PC-3 (cell line): ENCODE measurements around the gene EIF5.

Experiments used
- EZH2 ChIP-seq: fragments of 300-600 bp; sonication (generic); IDR thresholded peaks from one replicate; pipeline ENCODE4 v1.6.1; 2017; ENCODE audit warnings: antibody characterized with exemption, mild to moderate bottlenecking, low read length; ENCODE audit not compliant: unreplicated experiment
- EZH2phosphoT487 ChIP-seq: fragments of 300-600 bp; sonication (generic); IDR thresholded peaks from 2 replicates; pipeline ENCODE4 v1.6.1; 2018; ENCODE audit warnings: mild to moderate bottlenecking, antibody characterized with exemption, low read length, borderline replicate concordance
- TF ChIP-seq, protein P1 (sequence below): fragments of 300-600 bp; sonication (generic); conservative IDR thresholded peaks from 2 replicates; pipeline ENCODE4 v1.5.1; 2017; ENCODE audit warnings: antibody characterized with exemption, low read depth, mild to moderate bottlenecking, low read length

DNA sequence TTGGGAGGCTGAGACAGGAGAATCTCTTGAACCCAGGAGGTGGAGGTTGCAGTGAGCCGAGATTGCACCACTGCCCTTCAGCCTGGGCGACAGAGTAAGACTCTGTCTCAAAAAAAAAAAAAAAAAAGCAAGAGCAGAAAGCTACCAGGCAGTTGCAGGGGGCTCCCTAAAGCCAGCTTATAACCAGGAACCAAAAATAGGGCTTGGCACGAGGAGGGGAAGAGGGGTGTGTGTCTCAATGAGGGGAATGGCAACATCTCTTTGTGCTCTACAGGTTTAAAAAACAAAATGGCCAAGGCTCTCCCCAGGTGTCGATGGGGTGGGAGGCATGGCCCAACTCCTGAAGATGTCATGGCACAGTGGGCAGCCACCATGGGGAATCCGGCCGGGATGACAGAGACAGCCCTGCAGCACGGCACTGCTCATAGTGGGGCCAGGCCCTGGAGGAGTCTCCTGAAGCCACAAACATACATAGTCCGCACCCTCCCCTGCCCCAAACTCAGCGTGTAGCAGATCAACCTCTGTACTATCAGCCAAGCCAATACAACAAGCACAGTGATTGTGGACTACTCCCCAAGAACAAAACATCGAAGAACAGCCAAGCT lies 16.0 kb upstream of the EIF5 start:
- TF ChIP-seq EZH2 (no peak), EZH2phosphoT487 (no peak)
- TF ChIP-seq, protein P1, sequence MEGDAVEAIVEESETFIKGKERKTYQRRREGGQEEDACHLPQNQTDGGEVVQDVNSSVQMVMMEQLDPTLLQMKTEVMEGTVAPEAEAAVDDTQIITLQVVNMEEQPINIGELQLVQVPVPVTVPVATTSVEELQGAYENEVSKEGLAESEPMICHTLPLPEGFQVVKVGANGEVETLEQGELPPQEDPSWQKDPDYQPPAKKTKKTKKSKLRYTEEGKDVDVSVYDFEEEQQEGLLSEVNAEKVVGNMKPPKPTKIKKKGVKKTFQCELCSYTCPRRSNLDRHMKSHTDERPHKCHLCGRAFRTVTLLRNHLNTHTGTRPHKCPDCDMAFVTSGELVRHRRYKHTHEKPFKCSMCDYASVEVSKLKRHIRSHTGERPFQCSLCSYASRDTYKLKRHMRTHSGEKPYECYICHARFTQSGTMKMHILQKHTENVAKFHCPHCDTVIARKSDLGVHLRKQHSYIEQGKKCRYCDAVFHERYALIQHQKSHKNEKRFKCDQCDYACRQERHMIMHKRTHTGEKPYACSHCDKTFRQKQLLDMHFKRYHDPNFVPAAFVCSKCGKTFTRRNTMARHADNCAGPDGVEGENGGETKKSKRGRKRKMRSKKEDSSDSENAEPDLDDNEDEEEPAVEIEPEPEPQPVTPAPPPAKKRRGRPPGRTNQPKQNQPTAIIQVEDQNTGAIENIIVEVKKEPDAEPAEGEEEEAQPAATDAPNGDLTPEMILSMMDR, result no peak
